ENCODE results near the gene LRSAM1.

The LRSAM1 gene

DNA sequence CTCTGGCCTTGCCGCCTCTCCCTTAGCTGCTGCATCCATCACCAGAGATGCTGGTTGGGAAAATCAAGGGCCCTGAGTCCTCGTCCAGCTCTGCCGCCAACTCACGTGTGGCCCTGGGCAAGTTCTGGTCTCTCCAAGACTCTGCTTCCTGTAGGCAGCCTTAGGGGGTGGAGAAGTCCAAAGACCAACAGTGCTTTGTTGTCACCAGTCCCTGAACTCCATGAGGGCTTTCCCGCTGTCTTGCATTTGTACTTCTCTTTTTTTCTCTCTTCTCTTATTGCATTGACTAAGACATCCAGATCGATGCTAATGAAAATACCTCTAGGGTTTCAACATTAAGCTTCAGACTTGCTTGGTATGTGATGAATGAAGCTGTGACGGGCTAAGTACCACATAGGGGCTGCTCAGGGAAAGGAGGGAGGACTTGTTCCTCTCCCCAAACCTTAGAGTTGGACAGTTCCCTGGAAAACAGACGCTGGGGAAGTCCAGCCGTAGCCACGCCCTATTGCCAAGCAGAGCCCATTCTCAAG, 97.1 kb downstream of the LRSAM1 start:
- in situ Hi-C loops (cut with MboI; ENCODE audit: low sequenced_read_pairs), result no loop called here

DNA sequence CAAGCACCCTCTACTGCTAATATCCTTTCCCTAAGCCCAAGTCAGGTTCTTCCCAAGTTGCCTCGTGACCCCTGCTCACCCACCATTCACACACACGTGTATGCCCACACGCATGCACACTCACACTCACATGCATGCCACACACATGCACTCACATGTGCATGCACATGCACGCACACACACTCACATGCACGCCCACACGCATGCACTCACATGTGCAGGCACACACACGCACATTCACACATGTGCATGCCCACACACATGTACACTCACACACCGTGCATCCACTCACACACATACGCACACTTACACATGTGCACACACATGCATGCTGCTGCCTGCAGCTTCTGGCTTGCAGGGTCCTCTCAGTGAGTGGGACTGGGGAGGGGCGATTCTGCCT, 97.9 kb downstream of the LRSAM1 start:
- in situ Hi-C loops (cut with MboI; ENCODE audit: low sequenced_read_pairs), result no loop called here

DNA sequence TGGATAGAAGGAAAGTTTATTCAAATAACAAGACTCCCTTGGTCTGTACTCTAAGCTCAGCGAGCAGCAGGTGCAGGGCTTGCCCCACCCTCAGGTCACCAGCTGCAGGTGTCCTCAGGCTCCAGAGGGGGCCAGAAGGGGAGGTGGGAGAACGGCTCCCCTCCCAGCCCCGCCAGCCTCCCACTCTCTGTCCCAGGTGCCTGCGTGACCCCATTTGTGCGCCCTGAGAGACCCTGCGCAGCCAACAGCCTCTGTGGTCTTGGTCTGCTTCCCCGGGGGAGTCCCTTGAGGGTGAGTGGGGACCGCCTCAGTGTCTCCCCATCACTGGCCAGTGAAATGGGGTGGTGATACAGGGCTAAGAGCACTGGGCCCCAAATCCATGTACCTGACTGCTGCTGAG, 98.4 kb downstream of the LRSAM1 start:
- in situ Hi-C loops (cut with MboI; ENCODE audit: low sequenced_read_pairs), result no loop called here

DNA sequence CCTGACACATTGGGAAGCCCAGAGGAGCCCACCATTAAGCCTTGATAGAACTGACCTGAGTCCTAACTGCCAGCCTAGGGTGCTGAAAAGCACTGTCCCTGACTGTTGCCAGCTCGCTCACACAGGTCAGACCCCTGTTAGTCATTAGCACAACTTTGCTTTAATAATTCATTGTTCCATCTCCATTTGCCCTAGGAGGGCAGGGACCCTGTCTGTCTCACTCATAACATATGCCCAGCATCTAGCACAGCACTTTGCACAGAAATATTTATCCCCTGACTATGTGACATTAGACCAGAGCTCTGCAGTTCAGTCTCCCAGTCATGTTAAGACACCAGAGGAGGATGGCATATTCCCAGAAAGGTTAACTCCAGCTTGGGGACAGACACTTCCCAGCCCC, 99.0 kb downstream of the LRSAM1 start:
- in situ Hi-C loops (cut with MboI; ENCODE audit: low sequenced_read_pairs), result no loop called here

DNA sequence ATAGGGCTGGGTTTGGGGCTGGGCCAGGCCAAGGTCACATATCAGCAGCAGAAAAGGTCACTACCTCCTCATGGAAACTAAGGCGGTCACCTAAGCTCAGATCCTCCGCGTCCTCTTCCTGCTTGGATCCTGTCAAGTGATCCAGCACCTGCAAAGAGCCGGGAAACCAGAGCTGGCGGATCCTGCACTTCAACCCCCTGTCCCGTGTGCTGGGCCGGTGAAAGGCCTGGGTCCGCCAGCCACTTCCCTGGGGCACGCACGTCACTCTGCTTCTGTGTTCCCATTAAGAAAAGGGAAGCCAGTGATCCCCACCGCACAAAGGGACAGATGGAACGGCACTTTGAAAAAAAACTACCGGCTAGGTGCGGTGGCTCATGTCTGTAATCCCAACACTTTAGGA, 99.4 kb downstream of the LRSAM1 start:
- in situ Hi-C loops (cut with MboI; ENCODE audit: low sequenced_read_pairs), result no loop called here
